ENCODE results near the gene HMGB3.
A peak's percentile ranks its signal among the peaks of the same experiment; 100 is the strongest.
"Not testable (repeated sequence)": the region's sequence is repeated elsewhere in the genome, so short reads cannot be mapped to it uniquely, and the experiment has no call there.

Gene HMGB3

GRCh38 chrX:150982788-150983520 is at the start of gene HMGB3:
Gene HMGB3 (plus strand): TSS chrX:150983335. CDS start chrX:150985600, 2,265 bp downstream.
- DNase-seq, result peak; percentile 81

- DNase-seq, result no peak
Measured at GRCh38 chrX:150933945-150934350, 49.2 kb upstream of the HMGB3 start.

DNA sequence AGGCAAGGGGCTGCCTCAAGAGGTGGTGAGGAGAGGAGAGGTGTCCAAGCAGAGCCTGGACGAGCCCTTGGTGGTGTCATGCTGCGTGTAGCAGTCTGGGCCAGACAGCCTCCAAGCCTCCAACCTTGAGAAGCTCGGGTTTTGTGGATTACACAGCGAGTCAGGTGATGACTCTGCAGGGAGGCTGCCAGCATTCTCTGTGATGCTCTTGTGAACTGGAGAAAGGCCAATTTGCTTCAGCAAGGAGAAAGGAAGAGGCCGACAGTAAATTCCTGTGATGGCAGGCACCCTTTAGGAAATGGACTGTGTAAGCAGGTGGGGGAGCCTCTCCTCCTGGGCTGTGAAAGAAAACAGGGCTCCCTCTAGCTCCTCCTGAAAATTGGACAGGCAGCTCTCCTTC is 48.7 kb upstream of the HMGB3 start:
- DNase-seq, result peak; percentile 15

DNA sequence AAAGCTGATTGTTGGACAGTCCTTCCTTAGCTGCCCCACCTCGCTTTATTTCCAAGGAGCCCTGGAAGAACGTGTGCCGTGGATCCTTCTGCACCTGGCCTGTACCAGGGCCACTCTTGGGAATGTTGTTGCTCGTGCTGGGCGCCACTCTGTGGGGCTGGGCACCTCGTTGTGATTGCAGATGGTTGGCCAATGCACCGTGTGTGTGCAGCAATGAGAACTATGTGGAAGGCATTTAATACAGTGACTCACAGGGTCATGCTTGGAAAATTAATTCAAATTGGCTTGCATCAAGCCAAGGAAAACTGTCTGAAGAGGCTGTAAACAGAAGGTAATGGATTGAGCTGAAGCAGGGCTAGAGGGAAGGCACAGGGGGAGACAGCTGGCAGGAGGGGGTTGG is 47.7 kb upstream of the HMGB3 start:
- no peak for DNase-seq

DNA sequence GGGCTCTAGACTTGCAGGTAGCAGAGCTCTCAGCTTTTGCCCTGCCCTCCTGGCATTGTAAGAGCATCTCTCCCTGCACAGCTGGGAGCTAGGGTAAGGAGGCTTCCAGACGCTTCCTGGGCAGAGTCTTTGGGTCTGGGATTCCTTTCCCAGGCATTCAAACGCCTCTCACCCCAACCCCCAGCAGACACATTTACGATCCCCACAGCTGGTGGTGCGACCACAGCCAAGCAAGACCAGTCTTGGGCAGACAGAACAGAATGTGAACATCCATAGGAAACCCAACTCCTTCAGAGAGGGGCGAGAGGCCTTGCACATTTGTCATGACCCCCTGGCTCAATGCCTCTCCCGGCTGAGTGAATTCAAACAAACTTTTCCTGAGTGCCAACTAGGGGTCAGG is 46.6 kb upstream of the HMGB3 start:
- DNase-seq, result no peak

- DNase-seq, result no peak
Measured at GRCh38 chrX:150940844-150941495, 42.2 kb upstream of the HMGB3 start.

GRCh38 chrX:150941580-150941979 is 41.6 kb upstream of the HMGB3 start:
- no peak for DNase-seq

- no peak for DNase-seq
Measured at GRCh38 chrX:150942942-150943594, 40.1 kb upstream of the HMGB3 start.

- no peak for DNase-seq
Measured at GRCh38 chrX:150944233-150944632, 38.9 kb upstream of the HMGB3 start.

- no peak for DNase-seq
Measured at GRCh38 chrX:150954951-150955350, 28.2 kb upstream of the HMGB3 start.

GRCh38 chrX:150955590-150955989 is 27.5 kb upstream of the HMGB3 start:
- no peak for DNase-seq

DNA sequence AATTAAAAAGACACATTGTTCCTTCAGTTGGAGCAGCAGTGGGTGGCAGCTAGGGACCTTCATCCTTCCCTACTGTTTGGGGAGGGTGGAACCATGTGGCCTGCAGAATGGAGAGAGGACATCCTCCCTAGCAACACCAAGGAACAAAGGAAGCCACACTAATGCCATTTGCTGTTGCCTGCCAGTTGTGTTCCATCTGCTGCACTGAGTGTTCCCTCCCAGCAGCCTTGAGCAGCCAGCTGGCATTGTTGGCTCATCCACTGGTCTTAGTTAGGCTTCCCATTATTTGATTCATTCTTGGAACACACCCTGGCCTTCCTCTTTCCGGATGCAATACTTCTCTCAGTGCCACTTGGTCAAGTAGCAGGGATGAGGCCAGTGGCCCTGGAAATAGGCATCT is 25.0 kb upstream of the HMGB3 start:
- no peak for DNase-seq

GRCh38 chrX:150959557-150959956 is 23.6 kb upstream of the HMGB3 start:
- no peak for DNase-seq

GRCh38 chrX:150961631-150962030 is 21.5 kb upstream of the HMGB3 start:
- no peak for DNase-seq

GRCh38 chrX:150964416-150964815 is 18.7 kb upstream of the HMGB3 start:
- DNase-seq, result not testable (repeated sequence)

- DNase-seq, result no peak
Measured at GRCh38 chrX:150966235-150966634, 16.9 kb upstream of the HMGB3 start.

DNA sequence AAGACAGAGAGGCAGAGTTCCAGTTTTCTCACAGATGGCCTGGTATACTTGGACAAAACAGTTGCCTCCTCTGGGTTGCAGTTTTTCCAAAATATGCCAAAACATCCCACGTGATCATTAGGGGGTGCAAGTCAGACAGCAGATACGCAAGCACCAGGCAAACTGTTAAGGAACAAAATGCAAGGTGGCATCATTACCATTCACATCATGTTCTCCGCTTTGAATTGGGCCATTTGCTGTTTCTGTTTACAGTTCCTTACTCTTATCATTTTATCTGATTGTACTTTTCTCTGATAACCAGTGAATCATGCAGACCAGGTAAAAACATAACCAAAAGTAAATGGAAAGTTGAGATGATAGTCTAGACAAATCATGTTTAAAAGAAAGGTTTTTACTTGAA is 16.4 kb upstream of the HMGB3 start:
- DNase-seq, result no peak

- no peak for DNase-seq
Measured at GRCh38 chrX:150967786-150968185, 15.3 kb upstream of the HMGB3 start.

GRCh38 chrX:150968862-150969720 is 14.0 kb upstream of the HMGB3 start:
- DNase-seq, result no peak

- DNase-seq, result no peak
Measured at GRCh38 chrX:150972450-150972849, 10.7 kb upstream of the HMGB3 start.

GRCh38 chrX:150975655-150976390 is 7.3 kb upstream of the HMGB3 start:
- DNase-seq, result no peak

DNA sequence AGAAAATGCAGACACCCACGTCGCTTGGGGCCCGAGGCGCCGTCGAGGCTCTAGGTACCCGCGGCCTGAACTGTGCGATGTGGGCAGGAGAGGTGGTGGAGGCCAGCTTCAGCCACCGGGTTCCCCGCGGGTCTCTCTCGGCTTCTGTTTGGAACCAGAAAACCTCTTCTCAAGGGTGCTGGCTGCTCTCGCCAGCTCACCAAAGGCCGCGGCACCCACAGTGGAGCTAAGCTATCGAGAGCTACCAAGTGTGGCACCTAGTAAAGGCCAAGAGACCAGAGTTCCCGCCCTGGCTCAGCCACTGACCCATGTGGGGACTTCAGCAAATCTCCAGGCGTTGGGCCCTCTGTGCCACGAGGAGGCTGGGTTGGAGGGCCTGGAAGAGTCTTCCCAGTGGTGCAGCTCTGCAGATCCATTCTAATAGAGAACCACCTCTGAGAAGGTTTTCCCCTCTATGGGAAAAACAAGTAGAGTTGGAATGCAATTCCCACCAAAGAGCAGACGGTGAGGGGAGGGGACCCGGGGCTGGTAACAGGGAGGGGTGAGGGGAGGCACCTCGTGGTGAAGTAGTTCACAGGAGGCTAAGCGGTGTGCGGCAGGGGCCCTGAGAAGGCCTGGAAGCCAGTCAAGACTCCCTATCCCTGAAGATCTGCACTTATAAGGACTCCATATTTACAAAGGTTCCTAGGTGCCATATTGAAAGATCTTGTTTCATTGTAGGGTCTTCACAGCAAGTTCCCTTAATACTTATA is 5.5 kb upstream of the HMGB3 start:
- no peak for DNase-seq

All from NCI-H2227 treated with DMSO at 0.1 percent for 48 hours (cell line).